ENCODE results near the gene SLC22A5. TPM values are rescaled to one million over a fixed set of nuclear protein-coding genes. Genes with fewer than 3 reads are reported as not detected.

The SLC22A5 gene
- polyA plus RNA-seq, 1 donor (not counting 4 experiments of a cell fraction or from before 2014, with no cell fraction given): 14.8 TPM

DNA sequence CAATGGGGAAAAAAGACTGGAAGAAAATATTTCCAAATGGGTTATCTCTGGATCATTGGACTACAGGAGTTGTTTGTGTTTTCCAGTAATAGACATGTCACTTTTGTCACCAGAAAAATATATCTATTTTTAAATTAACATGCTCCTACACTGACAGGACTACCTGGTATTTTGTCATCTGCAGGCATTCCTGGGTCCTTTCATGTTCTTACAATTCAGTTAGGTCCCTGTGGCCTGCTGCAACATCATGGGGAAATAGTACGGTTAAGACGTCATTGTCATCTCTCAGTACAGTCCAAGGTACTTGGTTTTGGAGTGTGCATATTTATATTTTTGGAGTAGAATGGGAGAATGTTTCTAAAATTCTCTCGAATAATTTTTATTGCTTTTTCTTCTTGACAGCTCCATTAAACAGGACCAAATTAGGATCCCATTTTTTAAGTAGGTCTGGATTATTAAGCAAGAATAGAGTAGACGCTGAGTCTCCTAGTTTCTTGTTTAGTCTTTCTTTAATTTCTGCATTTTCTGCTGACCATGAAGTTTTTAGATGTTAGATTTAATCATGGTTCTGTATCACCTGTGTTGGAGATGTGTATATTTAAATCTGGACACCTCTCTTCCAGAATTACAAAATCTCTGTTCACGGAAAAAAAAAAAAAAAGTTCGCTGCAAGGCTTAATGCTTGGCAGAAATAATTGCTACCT is 46.9 kb downstream of the SLC22A5 start:
- no peaks in the 10 kb centered on the region for H3K9me3 ChIP-seq (ENCODE audit: control insufficient read depth, low read depth, low read length)
- H3K27me3 ChIP-seq (ENCODE audit: control insufficient read depth, extremely low read depth, insufficient read depth, low read length): no peaks in the 10 kb centered on the region
- H3K4me1 ChIP-seq (ENCODE audit: control insufficient read depth, extremely low read depth, insufficient read depth, low read length): peaks cover 61% of the 10 kb centered on the region
- dilution Hi-C loops (cut with MboI; ENCODE audit: extremely low pct_ligation_motif_present, low sequenced_read_pairs): no loop called here
- H2AFZ ChIP-seq (ENCODE audit: control insufficient read depth, low read length): no peak overlapping the region
- FAIRE-seq (peak; percentile 9), DNase-seq (ENCODE audit: low read depth, low spot score) (no peak)
- TF ChIP-seq, protein P1, sequence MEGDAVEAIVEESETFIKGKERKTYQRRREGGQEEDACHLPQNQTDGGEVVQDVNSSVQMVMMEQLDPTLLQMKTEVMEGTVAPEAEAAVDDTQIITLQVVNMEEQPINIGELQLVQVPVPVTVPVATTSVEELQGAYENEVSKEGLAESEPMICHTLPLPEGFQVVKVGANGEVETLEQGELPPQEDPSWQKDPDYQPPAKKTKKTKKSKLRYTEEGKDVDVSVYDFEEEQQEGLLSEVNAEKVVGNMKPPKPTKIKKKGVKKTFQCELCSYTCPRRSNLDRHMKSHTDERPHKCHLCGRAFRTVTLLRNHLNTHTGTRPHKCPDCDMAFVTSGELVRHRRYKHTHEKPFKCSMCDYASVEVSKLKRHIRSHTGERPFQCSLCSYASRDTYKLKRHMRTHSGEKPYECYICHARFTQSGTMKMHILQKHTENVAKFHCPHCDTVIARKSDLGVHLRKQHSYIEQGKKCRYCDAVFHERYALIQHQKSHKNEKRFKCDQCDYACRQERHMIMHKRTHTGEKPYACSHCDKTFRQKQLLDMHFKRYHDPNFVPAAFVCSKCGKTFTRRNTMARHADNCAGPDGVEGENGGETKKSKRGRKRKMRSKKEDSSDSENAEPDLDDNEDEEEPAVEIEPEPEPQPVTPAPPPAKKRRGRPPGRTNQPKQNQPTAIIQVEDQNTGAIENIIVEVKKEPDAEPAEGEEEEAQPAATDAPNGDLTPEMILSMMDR (optimal IDR thresholded peaks at IDR 0.05 in 1 of 3, IDR thresholded peaks at IDR 0.05 in 1 of 3, conservative IDR thresholded peaks at IDR 0.05 in 1 of 3; ENCODE audit: extremely low read depth in 1 of 3, insufficient read depth in 2 of 3, low read length in 3 of 3): no peak
- TF ChIP-seq EZH2 (IDR thresholded peaks at IDR 0.05; ENCODE audit: low read length): no peak
- H3K27ac ChIP-seq (ENCODE audit: control insufficient read depth, insufficient read depth, low read length): no peak overlapping the region
- H3K36me3 ChIP-seq (ENCODE audit: control insufficient read depth in 2 of 2, extremely low read depth in 1 of 2, insufficient read depth in 2 of 2, low read length in 2 of 2): no peaks in the 10 kb centered on the region
- no peak overlapping the region for H3K4me3 ChIP-seq (ENCODE audit: control insufficient read depth in 2 of 3, extremely low read depth in 1 of 3, insufficient read depth in 2 of 3, low read depth in 1 of 3, low read length in 3 of 3)
- no peaks in the 10 kb centered on the region for H3K9me1 ChIP-seq (ENCODE audit: control insufficient read depth, extremely low read depth, insufficient read depth, low read length)
- H3K79me2 ChIP-seq (ENCODE audit: control insufficient read depth, insufficient read depth, low read length): no peaks in the 10 kb centered on the region
- no peak overlapping the region for H3K4me2 ChIP-seq (ENCODE audit: control insufficient read depth, extremely low read depth, insufficient read depth, low read depth, low read length)
- H3K9ac ChIP-seq (ENCODE audit: control insufficient read depth, extremely low read depth, insufficient read depth, low read length): no peak overlapping the region
- H4K20me1 ChIP-seq (ENCODE audit: control insufficient read depth, extremely low read depth, insufficient read depth, low read length): no peaks in the 10 kb centered on the region

DNA sequence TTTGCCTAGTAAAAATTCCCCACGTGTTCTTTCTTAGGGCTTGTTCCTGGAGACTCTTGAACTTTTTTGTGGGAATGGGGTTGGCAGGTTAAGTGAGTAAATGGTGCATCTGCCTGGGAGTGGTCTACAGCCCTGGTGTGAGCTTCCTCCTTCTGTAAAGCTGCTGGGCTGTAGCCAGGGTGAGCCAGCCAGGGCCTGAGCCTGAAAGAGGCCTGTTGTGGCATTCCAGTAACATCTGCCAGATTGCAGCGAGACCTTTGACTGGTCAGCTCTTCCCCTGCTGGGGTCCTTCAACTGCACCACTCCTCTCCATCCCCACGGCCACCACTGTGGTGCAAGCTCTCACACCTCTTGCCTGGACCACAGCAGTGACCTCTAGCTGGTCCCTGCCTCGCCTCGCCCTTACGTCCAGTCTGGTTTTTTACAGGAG is 47.5 kb downstream of the SLC22A5 start:
- Histone ChIP-seq H3K4me3 (ENCODE audit: control insufficient read depth in 2 of 3, extremely low read depth in 1 of 3, insufficient read depth in 2 of 3, low read depth in 1 of 3, low read length in 3 of 3) (no peak overlapping the region), H3K27ac (ENCODE audit: control insufficient read depth, insufficient read depth, low read length) (no peak overlapping the region), H2AFZ (ENCODE audit: control insufficient read depth, low read length) (no peak overlapping the region), H3K4me2 (ENCODE audit: control insufficient read depth, extremely low read depth, insufficient read depth, low read depth, low read length) (peak overlapping the region; percentile 20), H3K9me1 (ENCODE audit: control insufficient read depth, extremely low read depth, insufficient read depth, low read length) (no peaks in the 10 kb centered on the region), H3K9ac (ENCODE audit: control insufficient read depth, extremely low read depth, insufficient read depth, low read length) (no peak overlapping the region), H3K27me3 (ENCODE audit: control insufficient read depth, extremely low read depth, insufficient read depth, low read length) (no peaks in the 10 kb centered on the region), H4K20me1 (ENCODE audit: control insufficient read depth, extremely low read depth, insufficient read depth, low read length) (no peaks in the 10 kb centered on the region), H3K36me3 (ENCODE audit: control insufficient read depth in 2 of 2, extremely low read depth in 1 of 2, insufficient read depth in 2 of 2, low read length in 2 of 2) (no peaks in the 10 kb centered on the region), H3K4me1 (ENCODE audit: control insufficient read depth, extremely low read depth, insufficient read depth, low read length) (peaks cover 58% of the 10 kb centered on the region), H3K79me2 (ENCODE audit: control insufficient read depth, insufficient read depth, low read length) (no peaks in the 10 kb centered on the region), H3K9me3 (ENCODE audit: control insufficient read depth, low read depth, low read length) (no peaks in the 10 kb centered on the region)
- TF ChIP-seq, protein P1 (optimal IDR thresholded peaks at IDR 0.05 in 1 of 3, IDR thresholded peaks at IDR 0.05 in 1 of 3, conservative IDR thresholded peaks at IDR 0.05 in 1 of 3; ENCODE audit: extremely low read depth in 1 of 3, insufficient read depth in 2 of 3, low read length in 3 of 3): no peak
- no peak for TF ChIP-seq EZH2 (IDR thresholded peaks at IDR 0.05; ENCODE audit: low read length)
- DNase-seq (ENCODE audit: low read depth, low spot score) (no peak), FAIRE-seq (peak; percentile 73)
- dilution Hi-C loops (cut with MboI; ENCODE audit: extremely low pct_ligation_motif_present, low sequenced_read_pairs): no loop called here

Data from keratinocyte (primary cell).